NCI-H1417 treated with DMSO at 0.1 percent for 48 hours (cell line): ENCODE data around the gene LRRC40.
"Not testable (repeated sequence)": the region's sequence is repeated elsewhere in the genome, so short reads cannot be mapped to it uniquely, and the experiment has no call there.

Experiments
- DNase-seq: peaks from one replicate; lab custom pipeline; 2025; lab: John Stamatoyannopoulos, UW

Gene LRRC40

GRCh38 chr1:70202173-70202758 is 3.1 kb downstream of the LRRC40 start:
- no peak for DNase-seq

- DNase-seq = no peak
Measured at GRCh38 chr1:70200065-70200464, 5.3 kb downstream of the LRRC40 start.

DNA sequence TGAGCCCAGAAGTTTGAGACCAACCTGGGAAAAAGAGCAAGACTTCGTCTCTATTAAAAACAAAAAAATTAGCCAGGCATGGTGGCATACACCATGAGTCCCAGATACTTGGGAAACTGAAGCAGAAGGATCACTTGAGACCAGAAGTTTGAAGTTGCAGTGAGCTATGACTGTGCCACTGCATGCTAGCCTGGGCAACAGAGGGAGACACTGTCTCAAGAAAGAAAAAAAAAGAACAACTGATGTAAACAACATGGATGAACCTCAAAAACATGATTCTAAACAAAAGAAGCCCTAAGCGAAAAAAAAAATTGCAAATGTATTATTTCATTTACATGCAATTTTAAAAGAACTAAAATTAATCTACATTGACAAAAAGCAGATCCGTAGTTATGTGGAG is 9.0 kb downstream of the LRRC40 start:
- DNase-seq = no peak

- DNase-seq = no peak
Measured at GRCh38 chr1:70195342-70195741, 10.0 kb downstream of the LRRC40 start.

DNA sequence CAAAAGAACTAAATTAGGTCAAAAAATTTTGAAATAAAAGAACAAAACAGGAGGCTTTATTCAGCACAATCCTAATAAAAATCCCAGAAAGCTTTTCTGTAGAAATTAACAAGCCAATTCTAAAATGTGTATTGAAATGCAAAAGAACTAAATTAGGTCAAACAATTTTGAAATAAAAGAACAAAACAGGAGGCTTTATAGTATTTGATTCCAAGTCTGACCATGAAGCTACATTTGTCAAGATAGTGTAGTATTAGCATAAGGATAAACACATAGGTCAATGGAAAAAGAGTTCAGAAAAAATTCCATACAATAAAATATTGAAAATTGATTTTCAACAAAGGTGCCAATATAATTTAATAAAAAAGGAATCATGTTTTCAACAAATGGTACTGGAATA is 10.8 kb downstream of the LRRC40 start:
- DNase-seq = no peak

- DNase-seq = not testable (repeated sequence)
Measured at GRCh38 chr1:70192446-70192845, 12.9 kb downstream of the LRRC40 start.

GRCh38 chr1:70190180-70190579 is 15.2 kb downstream of the LRRC40 start:
- no peak for DNase-seq

DNA sequence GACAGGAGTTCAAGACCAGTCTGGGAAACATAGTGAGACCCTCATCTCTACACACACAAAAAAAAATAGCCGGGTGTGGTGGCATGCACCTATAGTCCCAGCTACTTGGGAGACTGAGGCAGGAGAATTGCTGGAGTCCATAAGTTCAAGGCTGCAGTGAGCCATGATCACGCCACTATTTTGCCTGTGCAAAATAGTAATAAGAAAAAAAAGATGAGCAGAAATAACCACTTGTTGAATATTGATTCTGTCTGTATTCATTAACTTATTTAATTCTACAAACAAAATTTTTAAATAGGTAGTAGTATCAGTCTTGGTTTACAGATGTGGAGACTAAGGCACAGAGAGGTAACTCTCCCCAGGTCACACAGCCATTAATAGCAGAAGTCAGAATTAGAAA is 16.9 kb downstream of the LRRC40 start:
- DNase-seq = no peak

DNA sequence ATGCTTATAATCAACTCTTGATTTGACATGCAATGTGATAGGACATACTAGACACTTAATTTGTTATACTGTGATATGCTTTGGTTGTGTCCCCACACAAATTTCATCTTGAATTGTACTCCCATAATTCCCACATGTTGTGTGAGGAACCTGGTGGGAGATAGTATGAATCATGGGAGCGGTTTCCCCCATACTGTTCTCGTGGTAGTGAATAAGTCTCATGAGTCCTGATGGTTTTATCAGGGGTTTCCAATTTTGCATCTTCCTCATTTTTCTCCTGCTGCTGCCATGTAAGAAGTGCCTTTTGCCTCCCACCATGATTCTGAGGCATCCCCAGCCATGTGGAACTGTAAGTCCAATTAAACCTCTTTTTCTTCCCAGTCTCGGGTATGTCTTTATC is 20.2 kb downstream of the LRRC40 start:
- DNase-seq = not testable (repeated sequence)

- DNase-seq = no peak
Measured at GRCh38 chr1:70171512-70171911, 33.9 kb downstream of the LRRC40 start.

GRCh38 chr1:70169018-70169839 is 36.1 kb downstream of the LRRC40 start:
- no peak for DNase-seq

DNA sequence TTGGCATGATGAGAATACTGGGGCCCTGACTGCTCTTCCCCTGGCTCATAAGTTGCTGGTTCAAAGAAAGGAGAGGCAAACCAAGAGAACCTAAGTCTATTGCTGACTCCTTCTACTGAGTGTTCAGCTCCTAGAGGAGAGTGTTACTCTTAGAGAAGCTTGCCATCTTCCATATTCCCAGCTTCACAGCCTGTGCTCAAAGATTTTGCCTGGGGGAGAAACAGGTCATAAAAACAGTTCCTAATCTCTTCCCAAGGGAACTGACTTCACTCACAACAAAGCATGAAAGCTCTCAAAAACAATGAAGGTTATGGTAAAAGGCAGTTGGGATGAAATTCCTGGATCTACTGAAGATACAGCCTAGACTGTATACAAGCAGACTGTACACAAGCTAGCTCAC is 37.1 kb downstream of the LRRC40 start:
- no peak for DNase-seq

- DNase-seq = no peak
Measured at GRCh38 chr1:70164350-70164749, 41.0 kb downstream of the LRRC40 start.

- no peak for DNase-seq
Measured at GRCh38 chr1:70156529-70157120, 48.8 kb downstream of the LRRC40 start.

- DNase-seq = no peak
Measured at GRCh38 chr1:70153739-70154138, 51.6 kb downstream of the LRRC40 start.

DNA sequence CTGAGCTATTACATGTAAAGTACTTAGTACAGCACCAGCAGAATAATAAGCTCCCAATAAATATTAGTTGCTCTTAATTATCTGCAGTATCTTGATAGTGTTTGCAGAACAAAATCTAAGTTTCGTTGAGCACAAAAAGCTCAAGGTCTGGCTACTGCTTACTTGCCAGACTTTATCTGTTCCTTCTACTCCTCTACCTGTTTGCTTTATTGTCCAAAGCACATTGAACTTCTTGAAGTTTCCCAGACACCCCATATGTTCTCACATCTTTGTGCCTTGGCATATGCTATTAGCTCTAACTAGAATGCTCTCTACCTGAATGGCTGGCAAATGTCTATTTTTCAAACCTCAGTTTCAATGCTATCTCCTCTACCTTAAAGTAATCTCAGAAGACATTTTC is 54.9 kb downstream of the LRRC40 start:
- DNase-seq = no peak

DNA sequence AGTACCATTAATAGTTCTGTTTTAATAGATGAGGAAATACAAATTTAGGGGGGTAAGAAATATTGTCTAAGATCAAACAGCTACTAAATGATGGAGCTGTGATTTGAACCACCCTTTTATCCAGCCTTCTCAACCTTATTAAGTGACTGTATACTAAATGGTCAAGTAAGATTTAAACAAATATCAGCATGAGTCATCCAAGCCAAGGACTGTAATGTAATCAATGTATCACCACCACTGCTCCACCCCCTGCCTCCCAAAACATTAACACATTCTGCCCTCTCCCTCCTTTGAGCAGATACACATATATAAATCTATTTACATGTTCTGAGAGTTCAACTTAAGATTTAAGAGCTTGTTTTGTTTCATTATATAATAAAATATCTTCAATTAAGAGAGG is 58.9 kb downstream of the LRRC40 start:
- DNase-seq = no peak

- DNase-seq = no peak
Measured at GRCh38 chr1:70143048-70143659, 62.2 kb downstream of the LRRC40 start.

DNA sequence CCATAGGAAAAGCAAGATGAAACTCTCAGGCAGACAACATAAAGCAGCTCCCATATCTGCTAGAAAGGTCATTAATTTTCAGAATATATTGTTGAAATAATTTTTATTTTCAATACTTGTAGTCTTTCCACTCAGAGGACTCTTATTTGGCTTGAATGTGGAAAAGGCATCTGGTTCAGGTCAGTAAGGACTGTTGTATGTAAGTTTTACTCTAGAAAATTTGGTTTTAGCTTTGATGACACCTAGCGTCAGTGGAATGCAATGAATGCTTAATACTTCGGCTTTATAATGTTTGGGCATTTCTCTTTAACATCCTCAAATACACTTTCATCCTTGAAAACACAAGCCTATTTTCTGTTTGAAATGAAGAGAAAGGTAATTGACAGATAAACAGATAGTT is 63.3 kb downstream of the LRRC40 start:
- no peak for DNase-seq

DNA sequence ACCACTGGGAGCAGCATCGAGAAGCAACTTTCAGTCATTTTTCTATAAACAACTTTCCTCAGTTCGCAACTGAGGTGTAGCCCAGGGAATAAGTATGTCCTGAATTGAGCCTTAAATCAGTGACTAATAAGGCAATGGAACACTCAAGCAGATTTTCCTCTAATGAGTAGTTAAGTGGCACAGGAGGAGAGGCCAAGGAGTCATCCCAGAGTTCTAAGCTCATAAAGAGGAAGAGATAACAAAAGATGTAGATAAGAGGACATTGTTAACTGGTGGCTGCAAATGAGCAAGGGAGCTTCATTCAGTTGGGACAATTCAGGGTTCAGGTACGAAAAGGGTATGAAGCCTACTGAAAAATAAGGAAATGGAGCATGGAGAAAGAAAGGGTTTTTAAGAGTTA is 64.5 kb downstream of the LRRC40 start:
- no peak for DNase-seq

GRCh38 chr1:70140343-70140742 is 65.0 kb downstream of the LRRC40 start:
- DNase-seq = no peak

DNA sequence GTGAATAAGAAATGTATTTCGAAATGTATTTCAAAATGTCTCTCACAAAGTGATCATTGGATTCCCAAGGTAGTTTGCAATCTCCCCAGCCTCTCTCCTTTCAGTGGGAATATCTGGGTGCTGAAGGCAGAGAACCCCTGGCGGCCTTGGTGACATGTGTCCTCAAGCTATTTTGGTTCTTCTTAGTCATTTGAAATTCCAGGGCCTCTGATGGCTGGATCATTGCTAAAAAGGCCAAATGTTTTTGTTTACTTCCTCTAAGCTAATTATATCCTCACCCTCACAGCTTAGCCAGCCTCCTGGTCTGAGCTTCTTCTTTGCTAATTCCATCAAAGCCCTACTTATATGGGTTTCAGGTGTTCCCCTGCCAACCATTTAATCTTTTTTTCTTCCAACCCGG is 71.2 kb downstream of the LRRC40 start:
- DNase-seq = no peak

DNA sequence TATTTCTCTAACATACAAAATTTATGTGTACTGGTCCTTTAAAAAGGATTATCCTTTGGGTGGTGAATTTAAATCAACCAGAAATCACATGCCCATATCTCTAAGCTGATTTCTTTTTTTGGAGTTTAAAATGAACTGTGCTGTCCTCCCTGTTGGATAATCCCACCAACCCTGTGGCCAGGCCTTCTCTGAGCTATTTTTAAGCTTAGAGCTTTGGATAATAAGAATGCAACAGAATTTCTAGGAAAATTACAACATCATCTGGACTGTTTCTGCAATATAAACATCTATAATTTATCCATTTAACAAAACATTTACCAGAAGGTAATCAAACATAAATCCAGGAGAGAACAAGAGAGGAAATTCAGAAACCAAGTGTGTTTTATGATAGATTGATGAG is 88.3 kb downstream of the LRRC40 start:
- no peak for DNase-seq
